ENCODE measurements around the gene ZNF618. TPM values are rescaled to one million over a fixed set of nuclear protein-coding genes. Genes with fewer than 3 reads are reported as not detected.

The ZNF618 gene
- total RNA-seq, 1 donor from 2014 or later, result 51.5 TPM

DNA sequence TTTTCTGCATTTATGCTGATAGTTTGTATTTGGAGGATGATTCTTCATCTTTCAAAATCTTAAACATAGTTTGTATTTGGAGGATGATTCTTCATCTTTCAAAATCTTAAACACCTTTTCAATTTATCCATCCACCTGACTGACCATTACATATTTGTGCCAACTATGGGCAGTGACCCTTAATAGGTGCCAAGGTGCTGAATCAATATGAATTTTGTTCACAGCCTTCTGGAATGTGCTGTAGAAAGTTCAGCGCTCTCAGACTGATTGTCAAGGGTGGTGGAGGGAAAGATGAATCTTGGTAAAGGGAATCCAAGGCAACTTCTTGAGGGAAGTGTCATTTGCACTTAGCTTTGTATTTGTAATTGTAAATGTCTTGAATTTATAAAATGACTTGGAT is 18.1 kb downstream of the ZNF618 start:
- Mint-ChIP-seq H3K9me3 (peaks cover 13% of the 10 kb centered on the region), H3K36me3 (peaks cover 46% of the 10 kb centered on the region), H3K27me3 (no peaks in the 10 kb centered on the region), H3K27ac (no peak overlapping the region), H3K4me1 (ENCODE audit: unreplicated experiment) (peaks cover 2% of the 10 kb centered on the region), H3K4me3 (no peak overlapping the region)
- TF ChIP-seq, protein P1, sequence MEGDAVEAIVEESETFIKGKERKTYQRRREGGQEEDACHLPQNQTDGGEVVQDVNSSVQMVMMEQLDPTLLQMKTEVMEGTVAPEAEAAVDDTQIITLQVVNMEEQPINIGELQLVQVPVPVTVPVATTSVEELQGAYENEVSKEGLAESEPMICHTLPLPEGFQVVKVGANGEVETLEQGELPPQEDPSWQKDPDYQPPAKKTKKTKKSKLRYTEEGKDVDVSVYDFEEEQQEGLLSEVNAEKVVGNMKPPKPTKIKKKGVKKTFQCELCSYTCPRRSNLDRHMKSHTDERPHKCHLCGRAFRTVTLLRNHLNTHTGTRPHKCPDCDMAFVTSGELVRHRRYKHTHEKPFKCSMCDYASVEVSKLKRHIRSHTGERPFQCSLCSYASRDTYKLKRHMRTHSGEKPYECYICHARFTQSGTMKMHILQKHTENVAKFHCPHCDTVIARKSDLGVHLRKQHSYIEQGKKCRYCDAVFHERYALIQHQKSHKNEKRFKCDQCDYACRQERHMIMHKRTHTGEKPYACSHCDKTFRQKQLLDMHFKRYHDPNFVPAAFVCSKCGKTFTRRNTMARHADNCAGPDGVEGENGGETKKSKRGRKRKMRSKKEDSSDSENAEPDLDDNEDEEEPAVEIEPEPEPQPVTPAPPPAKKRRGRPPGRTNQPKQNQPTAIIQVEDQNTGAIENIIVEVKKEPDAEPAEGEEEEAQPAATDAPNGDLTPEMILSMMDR (conservative IDR thresholded peaks at IDR 0.05), result no peak
- no peak for DNase-seq (ENCODE audit: extremely low spot score, unreplicated experiment)

DNA sequence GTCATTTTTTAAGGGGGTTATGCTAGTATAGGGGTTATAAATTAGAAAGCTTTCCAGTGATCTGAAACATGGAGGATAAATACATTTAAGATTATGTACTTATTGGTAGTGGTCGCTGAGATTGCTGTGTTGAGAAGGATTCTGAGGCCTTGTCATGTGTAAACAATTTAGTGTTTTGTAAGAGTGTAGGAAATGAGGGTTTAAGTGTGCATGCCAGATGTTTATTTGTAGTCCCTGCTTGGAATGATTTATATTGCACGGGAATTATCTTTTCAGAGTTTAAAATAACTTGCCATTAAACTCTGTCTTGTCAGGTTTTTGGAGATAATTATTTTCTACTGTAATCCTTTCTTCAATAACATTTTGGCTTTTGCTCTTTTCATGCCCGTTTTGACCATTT is 19.4 kb downstream of the ZNF618 start:
- Mint-ChIP-seq H3K4me1 (ENCODE audit: unreplicated experiment) (peaks cover 4% of the 10 kb centered on the region), H3K27me3 (no peaks in the 10 kb centered on the region), H3K36me3 (peaks cover 39% of the 10 kb centered on the region), H3K27ac (no peak overlapping the region), H3K4me3 (no peak overlapping the region), H3K9me3 (peaks cover 5% of the 10 kb centered on the region)
- TF ChIP-seq, protein P1 (conservative IDR thresholded peaks at IDR 0.05), result no peak
- no peak for DNase-seq (ENCODE audit: extremely low spot score, unreplicated experiment)

DNA sequence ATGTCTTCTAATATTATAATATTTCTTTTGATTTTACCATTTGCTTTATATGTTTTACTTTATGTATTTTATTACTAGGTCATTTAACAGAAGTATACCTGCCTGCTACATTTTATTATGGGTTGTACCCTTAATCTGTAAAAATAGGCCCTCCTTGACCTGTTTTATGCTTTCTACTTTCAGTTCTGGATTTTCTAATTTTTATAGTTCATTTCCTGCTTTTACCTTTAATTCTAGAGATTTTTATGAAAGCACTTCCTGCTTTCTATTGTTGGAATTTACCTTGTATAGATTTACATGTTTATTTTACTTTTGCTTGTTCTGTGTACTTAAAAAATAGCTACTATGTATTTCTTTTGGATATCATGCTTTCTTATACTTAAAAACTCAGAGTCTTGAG is 20.6 kb downstream of the ZNF618 start:
- H3K9me3 Mint-ChIP-seq, result peaks cover 5% of the 10 kb centered on the region
- peaks cover 4% of the 10 kb centered on the region for H3K4me1 Mint-ChIP-seq (ENCODE audit: unreplicated experiment)

DNA sequence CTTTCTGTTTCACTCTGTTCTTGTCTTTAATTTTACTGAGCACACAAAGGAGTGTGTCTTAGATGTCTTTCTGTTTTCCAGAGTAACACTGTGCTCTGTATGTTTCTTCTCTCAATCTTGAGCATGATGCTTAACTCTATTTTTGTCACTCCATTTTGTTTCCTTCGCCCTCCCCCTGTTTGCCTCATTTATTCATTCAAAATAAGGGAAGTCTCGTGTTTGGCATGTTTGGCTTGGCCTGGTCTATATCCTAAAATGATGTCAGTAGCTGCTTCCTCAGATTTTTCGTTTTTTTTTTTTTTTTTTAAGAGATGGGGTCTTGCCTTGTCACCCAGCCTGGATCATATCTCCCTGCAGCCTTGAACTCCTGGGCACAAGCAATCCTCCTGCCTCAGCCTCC is 22.0 kb downstream of the ZNF618 start:
- Mint-ChIP-seq H3K4me3 (no peak overlapping the region), H3K27me3 (no peaks in the 10 kb centered on the region), H3K27ac (no peak overlapping the region), H3K9me3 (peaks cover 5% of the 10 kb centered on the region), H3K4me1 (ENCODE audit: unreplicated experiment) (peaks cover 4% of the 10 kb centered on the region), H3K36me3 (peaks cover 35% of the 10 kb centered on the region)
- no peak for DNase-seq (ENCODE audit: extremely low spot score, unreplicated experiment)
- TF ChIP-seq, protein P1 (conservative IDR thresholded peaks at IDR 0.05), result no peak

More for the DNA sequence above, 20.6 kb downstream of the ZNF618 start:
- no peaks in the 10 kb centered on the region for H3K27me3 Mint-ChIP-seq
- no peak for DNase-seq (ENCODE audit: extremely low spot score, unreplicated experiment)
- H3K4me3 Mint-ChIP-seq, result no peak overlapping the region
- H3K27ac Mint-ChIP-seq, result peak overlapping the region; percentile 55
- TF ChIP-seq, protein P1 (conservative IDR thresholded peaks at IDR 0.05), result no peak
- H3K36me3 Mint-ChIP-seq, result peaks cover 35% of the 10 kb centered on the region

DNA sequence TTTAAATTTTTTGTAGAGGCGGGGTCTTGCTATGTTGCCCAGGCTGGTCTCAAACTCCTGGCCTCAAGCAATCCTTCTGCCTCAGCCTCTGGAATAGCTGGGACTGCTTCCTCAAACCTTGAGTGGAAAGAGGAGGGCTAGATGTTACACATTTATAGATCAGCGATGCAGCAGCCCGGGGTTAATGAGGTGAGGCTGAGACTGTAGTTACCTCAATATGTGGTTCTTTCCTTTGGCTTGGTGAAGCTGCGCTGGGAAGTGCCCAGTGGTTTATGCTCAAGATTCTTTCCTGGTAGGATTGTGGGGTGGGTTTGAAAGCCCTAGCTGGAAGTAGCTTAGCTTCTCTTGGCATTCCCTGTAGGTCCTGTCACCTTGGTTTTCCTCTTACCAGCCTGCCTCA is 22.5 kb downstream of the ZNF618 start:
- peaks cover 5% of the 10 kb centered on the region for H3K9me3 Mint-ChIP-seq
- no peak for DNase-seq (ENCODE audit: extremely low spot score, unreplicated experiment)
- H3K27ac Mint-ChIP-seq, result no peak overlapping the region
- no peaks in the 10 kb centered on the region for H3K27me3 Mint-ChIP-seq
- TF ChIP-seq, protein P1 (conservative IDR thresholded peaks at IDR 0.05), result no peak
- H3K4me1 Mint-ChIP-seq (ENCODE audit: unreplicated experiment), result peaks cover 4% of the 10 kb centered on the region
- H3K4me3 Mint-ChIP-seq, result no peak overlapping the region
- H3K36me3 Mint-ChIP-seq, result peaks cover 35% of the 10 kb centered on the region

DNA sequence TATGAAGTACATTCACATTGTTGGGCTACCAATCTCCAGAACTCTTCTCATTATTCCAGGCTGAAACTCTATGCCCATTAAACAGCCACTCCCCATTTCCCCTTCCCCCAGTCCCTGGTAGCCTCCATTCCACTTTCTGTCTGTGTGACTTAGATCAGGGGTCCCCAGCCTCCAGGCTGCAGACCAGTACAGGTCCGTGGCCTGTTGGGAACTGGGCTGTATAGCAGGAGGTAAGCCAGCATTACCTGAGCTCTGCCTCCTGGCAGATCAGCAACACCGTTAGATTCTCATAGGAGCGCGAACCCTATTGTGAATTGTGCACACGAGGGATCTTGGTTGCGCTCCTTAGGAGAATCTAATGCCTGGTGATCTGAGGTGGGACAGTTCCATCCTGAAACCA is 23.1 kb downstream of the ZNF618 start:
- H3K9me3 Mint-ChIP-seq, result peaks cover 5% of the 10 kb centered on the region
- no peak for DNase-seq (ENCODE audit: extremely low spot score, unreplicated experiment)
- no peak overlapping the region for H3K4me3 Mint-ChIP-seq
- TF ChIP-seq, protein P1 (conservative IDR thresholded peaks at IDR 0.05), result no peak
- H3K27ac Mint-ChIP-seq, result no peak overlapping the region
- peaks cover 4% of the 10 kb centered on the region for H3K4me1 Mint-ChIP-seq (ENCODE audit: unreplicated experiment)
- no peaks in the 10 kb centered on the region for H3K27me3 Mint-ChIP-seq
- H3K36me3 Mint-ChIP-seq, result peaks cover 41% of the 10 kb centered on the region

Data from type B pancreatic cell (in vitro differentiated cells).